ENCODE results near the gene FGF9. TPM values are rescaled to one million over a fixed set of nuclear protein-coding genes. Genes with fewer than 3 reads are reported as not detected.

Gene FGF9
- total RNA-seq, 2 experiments from 2014 or later = 4.7 to 11.4 TPM

DNA sequence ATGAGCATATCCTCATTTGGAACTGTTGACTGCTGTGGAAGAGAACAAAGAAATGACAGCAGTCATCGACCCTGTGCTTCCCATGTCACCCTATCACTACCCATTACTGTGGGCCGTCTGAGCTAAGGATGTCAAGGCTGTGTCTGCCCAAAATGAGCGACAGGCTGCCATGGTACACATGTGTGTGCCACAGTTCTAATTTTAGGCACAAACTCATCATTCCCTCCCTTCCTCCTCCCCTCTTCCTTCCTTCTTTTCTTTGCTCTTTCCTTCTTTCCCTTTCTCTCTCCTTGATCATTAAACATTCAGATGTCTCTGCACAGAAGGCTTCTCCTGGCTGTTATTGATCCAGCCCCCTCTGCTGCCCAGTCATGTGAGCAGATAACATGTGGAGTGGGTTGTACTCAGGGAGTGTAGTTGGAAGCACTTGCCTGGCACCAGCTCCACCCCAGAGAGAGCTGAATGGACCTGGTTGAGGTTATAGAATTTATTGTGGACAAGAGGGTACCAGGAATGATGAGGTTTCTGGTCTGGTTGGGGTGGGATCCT lies 6.3 kb downstream of the FGF9 start:
- H3K4me1 ChIP-seq (ENCODE audit: insufficient read depth, low read length, poor library complexity, severe bottlenecking) = peaks cover 28% of the 10 kb centered on the region
- intact Hi-C loops (cut with micrococcal nuclease; ENCODE audit: unreplicated experiment) = loop anchor here (10.0 kb wide), 1 partner anchor 1698 kb away; no protein-coding TSS in a partner anchor
- no peaks in the 10 kb centered on the region for H3K79me2 ChIP-seq (ENCODE audit: insufficient read depth, low read depth, low read length)
- H3K9me3 ChIP-seq (ENCODE audit: low read length) = no peaks in the 10 kb centered on the region
- no peaks in the 10 kb centered on the region for H3K36me3 ChIP-seq (ENCODE audit: insufficient read depth, low read length)
- CTCF ChIA-PET (ENCODE audit: unreplicated experiment) = no interaction called here
- H3K9me2 ChIP-seq (ENCODE audit: insufficient read depth, low read length) = no peaks in the 10 kb centered on the region
- H2AFZ ChIP-seq (ENCODE audit: low read length) = no peak overlapping the region
- no peak for TF ChIP-seq EZH2phosphoT487 (IDR thresholded peaks at IDR 0.05; ENCODE audit: borderline replicate concordance, low read depth, low read length)
- TF ChIP-seq, protein P1, sequence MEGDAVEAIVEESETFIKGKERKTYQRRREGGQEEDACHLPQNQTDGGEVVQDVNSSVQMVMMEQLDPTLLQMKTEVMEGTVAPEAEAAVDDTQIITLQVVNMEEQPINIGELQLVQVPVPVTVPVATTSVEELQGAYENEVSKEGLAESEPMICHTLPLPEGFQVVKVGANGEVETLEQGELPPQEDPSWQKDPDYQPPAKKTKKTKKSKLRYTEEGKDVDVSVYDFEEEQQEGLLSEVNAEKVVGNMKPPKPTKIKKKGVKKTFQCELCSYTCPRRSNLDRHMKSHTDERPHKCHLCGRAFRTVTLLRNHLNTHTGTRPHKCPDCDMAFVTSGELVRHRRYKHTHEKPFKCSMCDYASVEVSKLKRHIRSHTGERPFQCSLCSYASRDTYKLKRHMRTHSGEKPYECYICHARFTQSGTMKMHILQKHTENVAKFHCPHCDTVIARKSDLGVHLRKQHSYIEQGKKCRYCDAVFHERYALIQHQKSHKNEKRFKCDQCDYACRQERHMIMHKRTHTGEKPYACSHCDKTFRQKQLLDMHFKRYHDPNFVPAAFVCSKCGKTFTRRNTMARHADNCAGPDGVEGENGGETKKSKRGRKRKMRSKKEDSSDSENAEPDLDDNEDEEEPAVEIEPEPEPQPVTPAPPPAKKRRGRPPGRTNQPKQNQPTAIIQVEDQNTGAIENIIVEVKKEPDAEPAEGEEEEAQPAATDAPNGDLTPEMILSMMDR (conservative IDR thresholded peaks at IDR 0.05; ENCODE audit: low read length) = no peak
- no peak overlapping the region for H3K4me3 ChIP-seq (ENCODE audit: low read depth, low read length, poor library complexity, severe bottlenecking)
- POLR2A ChIA-PET = interaction anchor here (0.9 to 2.0 kb wide), 2 partner anchors 14 kb away, joined by 3 to 11 read pairs; no protein-coding TSS in a partner anchor
- H4K20me1 ChIP-seq (ENCODE audit: insufficient read depth, low read length) = peaks cover 11% of the 10 kb centered on the region; the same call in 1 of the 2 replicates
- no peak for DNase-seq (ENCODE audit: low spot score)
- H3K27ac ChIP-seq (ENCODE audit: low read depth, low read length, poor library complexity, severe bottlenecking) = no peak overlapping the region
- H3K4me2 ChIP-seq (ENCODE audit: low read length) = no peak overlapping the region
- BruUV-seq (replicated peaks) = no TSS peak

DNA sequence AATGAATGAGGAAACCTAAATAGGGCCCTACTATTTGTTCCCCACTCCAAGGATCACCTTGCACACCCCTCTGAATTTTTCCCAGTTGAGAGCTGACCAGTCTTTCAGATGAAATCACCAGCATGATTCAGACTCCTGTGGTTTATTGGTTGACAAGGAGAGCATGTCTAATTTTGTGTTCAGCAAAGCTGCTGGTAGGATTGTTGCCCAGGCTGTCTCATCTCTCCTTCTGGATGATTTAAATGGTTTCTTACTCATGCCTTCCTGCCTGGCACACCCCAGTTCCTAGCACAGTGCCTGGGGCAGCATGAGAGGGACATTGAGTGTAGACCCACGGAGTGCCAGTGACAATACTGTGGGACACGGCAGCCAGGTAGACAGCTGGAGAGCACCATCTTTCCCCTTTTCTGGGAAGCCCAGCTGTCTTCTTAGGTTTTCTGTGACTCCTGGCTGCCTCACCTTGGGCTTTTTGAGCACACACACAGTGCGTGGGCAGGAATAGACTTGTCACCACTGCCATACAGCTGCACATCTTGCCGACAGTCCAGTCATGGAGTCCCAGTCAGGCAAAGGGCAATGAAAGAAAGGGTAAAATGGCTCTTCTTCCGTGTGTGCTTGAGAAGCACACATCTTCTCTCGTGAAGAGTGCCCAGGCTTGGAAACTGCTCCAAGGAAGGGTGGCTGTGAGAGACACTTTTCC lies 12.3 kb downstream of the FGF9 start:
- TF ChIP-seq, protein P1 (conservative IDR thresholded peaks at IDR 0.05; ENCODE audit: low read length) = no peak
- TF ChIP-seq EZH2phosphoT487 (IDR thresholded peaks at IDR 0.05; ENCODE audit: borderline replicate concordance, low read depth, low read length) = no peak
- Histone ChIP-seq H4K20me1 (ENCODE audit: insufficient read depth, low read length) (no peaks in the 10 kb centered on the region), H3K9me2 (ENCODE audit: insufficient read depth, low read length) (no peaks in the 10 kb centered on the region), H3K4me3 (ENCODE audit: low read depth, low read length, poor library complexity, severe bottlenecking) (no peak overlapping the region), H2AFZ (ENCODE audit: low read length) (no peak overlapping the region), H3K79me2 (ENCODE audit: insufficient read depth, low read depth, low read length) (no peaks in the 10 kb centered on the region), H3K9me3 (ENCODE audit: low read length) (no peaks in the 10 kb centered on the region), H3K4me1 (ENCODE audit: insufficient read depth, low read length, poor library complexity, severe bottlenecking) (no peaks in the 10 kb centered on the region), H3K27ac (ENCODE audit: low read depth, low read length, poor library complexity, severe bottlenecking) (no peak overlapping the region), H3K4me2 (ENCODE audit: low read length) (no peak overlapping the region), H3K36me3 (ENCODE audit: insufficient read depth, low read length) (peaks cover 3% of the 10 kb centered on the region; the same call in 1 of the 2 replicates)
- DNase-seq (ENCODE audit: low spot score) = no peak
- no TSS peak for BruUV-seq (replicated peaks)
- CTCF ChIA-PET (ENCODE audit: unreplicated experiment) = no interaction called here
- POLR2A ChIA-PET = no interaction called here
- intact Hi-C loops (cut with micrococcal nuclease; ENCODE audit: unreplicated experiment) = no loop called here

DNA sequence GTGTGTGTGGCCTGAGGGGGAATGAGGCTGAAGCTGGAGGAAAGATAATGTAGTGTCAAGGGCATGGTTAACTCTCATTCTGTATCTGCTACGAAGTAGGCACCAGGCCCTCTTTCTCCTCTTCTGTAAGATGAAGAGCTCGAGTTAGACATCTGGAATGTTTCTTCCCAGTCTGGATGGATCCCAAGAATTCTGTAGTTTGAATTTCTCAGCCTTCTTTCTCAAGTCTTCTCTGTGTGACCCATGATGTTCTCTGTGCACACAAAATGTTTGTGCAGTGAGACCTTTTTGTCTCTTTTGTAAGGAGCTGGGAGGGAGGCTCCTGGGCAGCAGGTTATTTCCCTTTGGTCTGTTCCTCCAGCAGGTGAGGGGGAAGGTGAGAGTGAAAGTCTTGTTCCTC lies 13.7 kb downstream of the FGF9 start:
- no peak overlapping the region for H3K27ac ChIP-seq (ENCODE audit: low read depth, low read length, poor library complexity, severe bottlenecking)
- POLR2A ChIA-PET = no interaction called here
- no peak overlapping the region for H3K4me2 ChIP-seq (ENCODE audit: low read length)
- H3K4me1 ChIP-seq (ENCODE audit: insufficient read depth, low read length, poor library complexity, severe bottlenecking) = no peaks in the 10 kb centered on the region
- no peaks in the 10 kb centered on the region for H3K9me2 ChIP-seq (ENCODE audit: insufficient read depth, low read length)
- no TSS peak for BruUV-seq (replicated peaks)
- no peaks in the 10 kb centered on the region for H3K9me3 ChIP-seq (ENCODE audit: low read length)
- no peak overlapping the region for H3K4me3 ChIP-seq (ENCODE audit: low read depth, low read length, poor library complexity, severe bottlenecking)
- no peaks in the 10 kb centered on the region for H3K79me2 ChIP-seq (ENCODE audit: insufficient read depth, low read depth, low read length)
- intact Hi-C loops (cut with micrococcal nuclease; ENCODE audit: unreplicated experiment) = no loop called here
- no peak overlapping the region for H2AFZ ChIP-seq (ENCODE audit: low read length)
- TF ChIP-seq, protein P1 (conservative IDR thresholded peaks at IDR 0.05; ENCODE audit: low read length) = no peak
- TF ChIP-seq EZH2phosphoT487 (IDR thresholded peaks at IDR 0.05; ENCODE audit: borderline replicate concordance, low read depth, low read length) = no peak
- CTCF ChIA-PET (ENCODE audit: unreplicated experiment) = no interaction called here
- no peaks in the 10 kb centered on the region for H4K20me1 ChIP-seq (ENCODE audit: insufficient read depth, low read length)
- no peak for DNase-seq (ENCODE audit: low spot score)
- peaks cover 3% of the 10 kb centered on the region; the same call in 1 of the 2 replicates for H3K36me3 ChIP-seq (ENCODE audit: insufficient read depth, low read length)

All from OCI-LY7 (cell line).